Measurements from ENCODE around the gene SNX13. TPM values are rescaled to one million over a fixed set of nuclear protein-coding genes. Genes with fewer than 3 reads are reported as not detected.

The SNX13 gene
- total and polyA plus RNA-seq, 11 donors = 8.5 to 59.6 (median 48.9) TPM

DNA sequence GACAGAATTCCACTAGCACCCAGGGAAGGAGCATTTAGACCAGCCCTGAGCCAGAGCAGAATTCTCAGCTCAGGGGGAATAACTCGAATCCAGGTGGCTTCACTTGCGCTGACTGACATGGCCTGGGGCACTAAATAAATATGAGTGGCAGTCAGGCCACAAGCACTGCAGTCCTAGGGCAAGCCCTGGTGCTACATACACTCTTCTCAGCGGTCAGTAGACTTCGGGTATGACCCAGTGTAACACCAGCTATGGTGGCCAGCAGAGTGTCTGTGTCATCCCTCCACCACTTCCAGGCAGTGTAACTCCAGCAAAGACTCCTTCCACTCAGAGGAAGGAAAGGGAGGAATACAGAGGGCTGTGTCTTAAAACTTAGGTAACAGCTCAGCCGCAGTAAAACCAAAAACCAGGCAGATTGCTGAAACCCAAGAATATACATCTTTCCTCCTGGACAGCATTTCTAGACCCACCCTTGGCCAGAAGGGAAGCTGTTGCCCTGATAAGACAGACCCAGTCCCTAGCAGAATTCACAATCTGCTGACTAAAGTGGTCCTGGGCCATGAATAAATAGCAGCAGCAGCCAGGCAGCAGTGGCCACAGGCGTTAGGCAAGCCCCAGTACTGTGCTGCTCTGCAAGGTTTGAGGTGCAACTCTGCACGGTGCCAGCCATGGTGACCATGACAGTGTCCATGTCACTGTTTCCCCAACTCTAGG lies 77.0 kb downstream of the SNX13 start:
- TF ChIP-seq POLR2A (IDR thresholded peaks at IDR 0.05) = no peak
- TF ChIP-seq CTCF (IDR thresholded peaks at IDR 0.05) = no peak
- Histone ChIP-seq H3K27me3 (no peaks in the 10 kb centered on the region), H3K27ac (no peak overlapping the region), H3K4me3 (no peak overlapping the region), H3K9me3 (peaks cover 0 to 27% (median 5%) of the 10 kb centered on the region in 12 donors), H3K36me3 (peaks cover 0 to 50% (median 32%) of the 10 kb centered on the region in 9 donors), H3K4me1 (peaks cover 0 to 12% (median 5%) of the 10 kb centered on the region in 12 donors)
- WGBS, 4 donors = 85 to 91% (median 87%) methylated on average over 5 to 7 of the region's 7 CpGs
- DNase-seq (peak in 1 of 5 donors; percentile 40), ATAC-seq (peak in 3 of 4 donors; percentile 34 to 55 (median 38))
- intact Hi-C loops (cut with DNase I) = no loop called here

GRCh38 chr7:17856251-17856650 lies 84.0 kb downstream of the SNX13 start:
- WGBS, 4 donors = 94 to 100% (median 97%) methylated on average over 1 of the region's 1 CpG
- Histone ChIP-seq H3K4me3 (no peak overlapping the region), H3K4me1 (peaks cover 0 to 7% (median 0%) of the 10 kb centered on the region in 12 donors), H3K36me3 (peaks cover 0 to 33% (median 4%) of the 10 kb centered on the region in 9 donors), H3K27me3 (no peaks in the 10 kb centered on the region), H3K27ac (no peak overlapping the region), H3K9me3 (peaks cover 0 to 13% (median 4%) of the 10 kb centered on the region in 12 donors)
- TF ChIP-seq POLR2A (IDR thresholded peaks at IDR 0.05) (no peak), CTCF (IDR thresholded peaks at IDR 0.05) (no peak)
- ATAC-seq = no peak
- DNase-seq = no peak
- intact Hi-C loops (cut with DNase I) = no loop called here

- no peak for ATAC-seq
- Histone ChIP-seq H3K27ac (no peak overlapping the region), H3K36me3 (peaks cover 0 to 40% (median 13%) of the 10 kb centered on the region in 9 donors), H3K27me3 (no peaks in the 10 kb centered on the region), H3K9me3 (peaks cover 0 to 13% (median 4%) of the 10 kb centered on the region in 12 donors), H3K4me3 (no peak overlapping the region), H3K4me1 (no peaks in the 10 kb centered on the region)
- intact Hi-C loops (cut with DNase I) = no loop called here
- no peak for DNase-seq
- TF ChIP-seq POLR2A (IDR thresholded peaks at IDR 0.05) = no peak
- 39 to 56% (median 46%) methylated on average over 1 of the region's 1 CpG for WGBS, 4 donors
Observed at GRCh38 chr7:17855202-17855601, 85.1 kb downstream of the SNX13 start.

DNA sequence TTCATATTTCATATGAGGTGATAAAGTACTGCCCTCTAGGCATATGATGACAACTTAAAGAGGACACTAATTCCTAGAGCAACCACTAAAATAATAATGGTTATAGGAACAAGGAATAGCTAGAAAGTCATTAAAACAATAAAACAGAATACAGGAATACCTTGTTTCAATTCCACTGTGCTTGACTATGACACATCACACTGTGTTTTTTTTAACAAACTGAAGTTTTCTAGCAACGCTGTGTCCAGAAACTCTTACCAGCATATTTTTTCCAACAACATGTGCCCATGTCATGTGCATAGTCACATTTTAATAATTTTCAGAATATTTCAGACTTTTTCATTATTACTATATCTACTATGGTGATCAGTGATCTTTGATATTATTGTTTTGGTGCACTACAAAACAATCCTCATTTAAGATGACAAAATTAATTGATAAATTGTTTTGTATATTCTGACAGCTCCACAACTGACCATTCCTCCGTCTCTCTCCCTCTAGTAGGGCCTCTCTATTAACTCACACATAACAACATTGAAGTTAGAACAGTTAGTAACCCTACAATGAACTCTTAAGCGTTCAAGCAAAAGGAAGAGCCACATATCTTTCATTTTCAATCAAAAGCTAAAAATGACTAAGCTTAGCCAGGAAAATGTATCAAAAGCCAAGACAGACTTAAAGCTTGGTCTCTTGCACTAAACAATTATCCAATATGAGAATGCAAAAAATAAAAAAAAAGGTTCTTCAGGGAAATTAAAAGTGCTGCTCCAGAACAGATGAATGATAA lies 85.8 kb downstream of the SNX13 start:
- intact Hi-C loops (cut with DNase I) = no loop called here
- no peak overlapping the region for H3K4me3 ChIP-seq
- peaks cover 0 to 13% (median 4%) of the 10 kb centered on the region in 12 donors for H3K9me3 ChIP-seq
- no peak overlapping the region for H3K27ac ChIP-seq
- TF ChIP-seq CTCF (IDR thresholded peaks at IDR 0.05) (no peak), POLR2A (IDR thresholded peaks at IDR 0.05) (no peak)
- H3K27me3 ChIP-seq = no peaks in the 10 kb centered on the region
- ATAC-seq (no peak), DNase-seq (no peak)
- 94 to 96% (median 94%) methylated on average over 3 of the region's 3 CpGs for WGBS, 4 donors
- H3K4me1 ChIP-seq = peaks cover 0 to 2% (median 0%) of the 10 kb centered on the region in 12 donors
- H3K36me3 ChIP-seq = peaks cover 0 to 46% (median 16%) of the 10 kb centered on the region in 9 donors
